ENCODE data around the gene CEMIP.

The CEMIP gene

DNA sequence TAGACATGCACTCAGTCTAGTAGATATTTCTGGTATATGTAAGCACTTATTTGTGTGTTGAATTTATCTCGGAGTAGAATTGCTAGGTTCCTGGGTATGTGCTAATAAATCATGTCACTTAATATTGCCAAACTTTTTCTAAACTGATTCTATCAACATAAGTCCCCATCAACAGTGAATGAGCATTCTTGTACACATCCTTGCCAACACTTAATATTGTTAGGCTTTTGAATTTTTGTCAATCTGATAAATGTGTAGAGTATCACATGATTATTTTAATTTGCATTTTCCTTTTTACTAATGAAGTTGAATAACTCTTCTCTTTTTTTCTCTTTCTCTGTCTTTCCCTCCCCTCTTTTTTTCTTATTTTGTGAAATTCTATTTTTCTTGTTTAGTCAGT lies 33.3 kb upstream of the CEMIP start:
- DNase-seq (ENCODE audit: low read depth) = no peak
- H3K4me3 ChIP-seq (ENCODE audit: low read depth, low read length) = no peak overlapping the region
- TF ChIP-seq, protein P1, sequence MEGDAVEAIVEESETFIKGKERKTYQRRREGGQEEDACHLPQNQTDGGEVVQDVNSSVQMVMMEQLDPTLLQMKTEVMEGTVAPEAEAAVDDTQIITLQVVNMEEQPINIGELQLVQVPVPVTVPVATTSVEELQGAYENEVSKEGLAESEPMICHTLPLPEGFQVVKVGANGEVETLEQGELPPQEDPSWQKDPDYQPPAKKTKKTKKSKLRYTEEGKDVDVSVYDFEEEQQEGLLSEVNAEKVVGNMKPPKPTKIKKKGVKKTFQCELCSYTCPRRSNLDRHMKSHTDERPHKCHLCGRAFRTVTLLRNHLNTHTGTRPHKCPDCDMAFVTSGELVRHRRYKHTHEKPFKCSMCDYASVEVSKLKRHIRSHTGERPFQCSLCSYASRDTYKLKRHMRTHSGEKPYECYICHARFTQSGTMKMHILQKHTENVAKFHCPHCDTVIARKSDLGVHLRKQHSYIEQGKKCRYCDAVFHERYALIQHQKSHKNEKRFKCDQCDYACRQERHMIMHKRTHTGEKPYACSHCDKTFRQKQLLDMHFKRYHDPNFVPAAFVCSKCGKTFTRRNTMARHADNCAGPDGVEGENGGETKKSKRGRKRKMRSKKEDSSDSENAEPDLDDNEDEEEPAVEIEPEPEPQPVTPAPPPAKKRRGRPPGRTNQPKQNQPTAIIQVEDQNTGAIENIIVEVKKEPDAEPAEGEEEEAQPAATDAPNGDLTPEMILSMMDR (IDR thresholded peaks at IDR 0.05; ENCODE audit: control insufficient read depth, extremely low read depth, insufficient read depth) = no peak

DNA sequence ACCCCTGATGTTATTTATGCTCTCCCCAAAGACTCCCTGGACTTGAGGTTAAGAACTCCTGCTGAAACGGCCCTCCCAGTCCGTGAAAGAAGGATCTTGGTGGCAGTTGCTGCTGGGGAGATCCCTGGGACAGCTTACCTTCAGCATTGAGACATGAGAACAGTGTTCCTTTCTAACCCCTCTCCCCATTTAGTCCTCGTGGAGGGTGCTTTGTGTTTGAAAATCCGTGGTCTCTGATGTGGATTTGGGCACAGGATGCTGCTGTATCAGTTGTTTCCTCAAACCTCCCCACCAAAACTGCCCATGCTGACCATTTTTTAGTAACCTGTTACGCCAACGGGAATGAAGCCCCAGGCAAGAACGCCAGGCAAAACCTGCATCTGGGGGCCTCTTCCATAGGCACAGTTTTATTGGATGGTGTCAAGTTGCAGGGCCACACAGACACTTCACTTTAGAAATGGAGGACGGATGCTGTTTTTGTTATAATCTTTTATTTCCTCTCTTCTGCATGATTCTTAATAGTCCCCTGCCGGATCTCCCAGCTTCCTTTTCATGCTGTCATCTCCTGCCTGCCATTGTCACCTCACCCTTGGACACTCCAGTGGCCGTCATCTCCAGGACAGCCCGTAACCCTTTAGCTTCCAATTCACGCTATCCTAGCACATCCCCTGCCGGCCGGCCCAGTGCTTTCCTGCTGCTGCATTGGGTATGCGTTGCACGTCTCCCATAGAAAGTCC lies 31.7 kb upstream of the CEMIP start:
- DNase-seq (ENCODE audit: low read depth) = no peak

GRCh38 chr15:80749589-80749988 lies 29.6 kb upstream of the CEMIP start:
- peak; percentile 97 for DNase-seq (ENCODE audit: low read depth)
- H3K4me3 ChIP-seq (ENCODE audit: low read depth, low read length) = peak overlapping the region; percentile 24; the same call in 1 of the 2 replicates
- TF ChIP-seq, protein P1 (IDR thresholded peaks at IDR 0.05; ENCODE audit: control insufficient read depth, extremely low read depth, insufficient read depth) = 0 out of 2 replicates have a peak, but pooled peaks have one; percentile 15

More for the DNA sequence above, 31.7 kb upstream of the CEMIP start:
- no peak overlapping the region for H3K4me3 ChIP-seq (ENCODE audit: low read depth, low read length)
- TF ChIP-seq, protein P1 (IDR thresholded peaks at IDR 0.05; ENCODE audit: control insufficient read depth, extremely low read depth, insufficient read depth) = no peak

GRCh38 chr15:80750575-80750974 lies 28.6 kb upstream of the CEMIP start:
- TF ChIP-seq, protein P1 (IDR thresholded peaks at IDR 0.05; ENCODE audit: control insufficient read depth, extremely low read depth, insufficient read depth) = no peak
- DNase-seq (ENCODE audit: low read depth) = no peak
- no peak overlapping the region for H3K4me3 ChIP-seq (ENCODE audit: low read depth, low read length)

DNA sequence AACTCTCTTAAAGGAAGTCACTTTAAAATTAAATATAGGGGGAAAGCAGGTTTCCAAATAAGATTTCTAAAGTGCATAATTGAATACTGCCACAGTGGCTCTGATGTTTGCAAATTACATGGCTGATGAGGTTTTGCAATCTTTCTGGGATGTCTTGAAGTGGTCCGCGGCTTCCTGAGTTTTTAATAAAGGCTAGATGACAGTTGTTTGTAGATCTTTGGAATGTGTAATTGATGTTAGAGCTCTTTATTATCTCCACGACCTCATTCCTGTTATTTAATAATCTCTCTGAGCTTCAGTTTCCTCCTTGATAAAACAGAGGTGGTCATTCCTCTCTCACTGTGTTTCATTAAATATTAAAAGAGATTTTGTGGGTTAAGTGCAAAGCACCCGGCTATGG lies 27.0 kb upstream of the CEMIP start:
- TF ChIP-seq, protein P1 (IDR thresholded peaks at IDR 0.05; ENCODE audit: control insufficient read depth, extremely low read depth, insufficient read depth) = no peak
- DNase-seq (ENCODE audit: low read depth) = no peak
- H3K4me3 ChIP-seq (ENCODE audit: low read depth, low read length) = no peak overlapping the region

DNA sequence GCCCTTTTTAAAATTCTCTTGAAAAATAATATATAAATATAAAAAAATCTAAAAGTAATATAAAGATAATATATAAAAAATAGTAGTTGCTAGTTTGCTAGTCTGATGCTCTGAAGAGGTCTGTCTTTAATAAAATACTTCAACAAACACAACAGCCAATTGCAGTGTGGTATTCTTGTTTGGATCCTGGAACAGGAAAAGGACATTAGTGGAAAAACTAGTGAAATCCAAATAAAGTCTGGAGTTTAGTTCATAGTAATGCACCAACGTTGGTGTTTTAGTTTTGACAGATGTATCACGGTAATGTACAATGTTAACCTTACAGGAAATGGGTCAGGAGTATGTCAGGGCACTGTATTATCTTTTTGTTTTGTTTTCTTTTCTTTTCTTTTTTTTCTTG lies 26.0 kb upstream of the CEMIP start:
- DNase-seq (ENCODE audit: low read depth) = no peak
- TF ChIP-seq, protein P1 (IDR thresholded peaks at IDR 0.05; ENCODE audit: control insufficient read depth, extremely low read depth, insufficient read depth) = no peak
- no peak overlapping the region for H3K4me3 ChIP-seq (ENCODE audit: low read depth, low read length)

DNA sequence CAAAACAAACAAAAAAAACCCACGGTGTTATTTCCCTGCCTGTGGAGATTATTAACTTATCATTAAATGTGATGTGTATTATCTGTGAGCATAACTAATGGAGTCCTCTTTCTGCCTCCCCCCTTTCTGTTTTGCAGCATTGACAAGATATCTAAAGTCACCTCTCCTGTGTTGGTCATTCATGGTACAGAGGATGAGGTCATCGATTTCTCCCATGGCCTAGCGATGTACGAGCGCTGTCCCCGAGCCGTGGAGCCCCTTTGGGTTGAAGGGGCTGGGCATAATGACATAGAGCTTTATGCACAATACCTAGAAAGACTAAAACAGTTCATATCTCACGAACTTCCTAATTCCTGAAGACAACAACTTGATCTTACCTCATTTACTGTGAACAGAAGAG lies 25.2 kb upstream of the CEMIP start:
- DNase-seq (ENCODE audit: low read depth) = no peak
- no peak overlapping the region for H3K4me3 ChIP-seq (ENCODE audit: low read depth, low read length)
- TF ChIP-seq, protein P1 (IDR thresholded peaks at IDR 0.05; ENCODE audit: control insufficient read depth, extremely low read depth, insufficient read depth) = no peak

Data from LNCaP clone FGC (cell line).